ENCODE measurements around the gene ZBTB16. TPM values are rescaled to one million over a fixed set of nuclear protein-coding genes. Genes with fewer than 3 reads are reported as not detected.

ZBTB16 gene
- total and polyA plus RNA-seq, 2 of the 4 experiments (the other 2 are of a cell fraction) = not detected

GRCh38 chr11:114174712-114175495, 115.4 kb downstream of the ZBTB16 start:
- in situ Hi-C loops (cut with MboI; ENCODE audit: low sequenced_read_pairs) = no loop called here
- H3K4me3 ChIP-seq (ENCODE audit: insufficient read depth, low read depth, low read length) = no peak overlapping the region
- no peak overlapping the region for H3K56ac ChIP-seq (ENCODE audit: extremely low read depth, insufficient read depth, low read length)
- H2BK20ac ChIP-seq (ENCODE audit: low read depth, low read length) = no peak overlapping the region
- no peaks in the 10 kb centered on the region for H3K9me3 ChIP-seq (ENCODE audit: control insufficient read depth, insufficient read depth, low read length)
- ATAC-seq (ENCODE audit: low read depth) (no peak), DNase-seq (no peak)
- intact Hi-C loops (cut with micrococcal nuclease) = loop anchor here (5.0 kb wide), 1 partner anchor 138 kb away; no protein-coding TSS in a partner anchor
- no peak overlapping the region for H3K14ac ChIP-seq (replicated peaks; ENCODE audit: low read depth, low read length)
- H2BK15ac ChIP-seq (ENCODE audit: low read depth, low read length) = no peak overlapping the region
- no peaks in the 10 kb centered on the region; the same call in 1 of the 2 replicates for H3K9me1 ChIP-seq (ENCODE audit: insufficient read depth, low read length)
- BruUV-seq (replicated peaks) = no TSS peak
- no peak overlapping the region for H3K18ac ChIP-seq (ENCODE audit: low read depth, low read length)
- CTCF ChIA-PET = no interaction called here
- no peak overlapping the region for H3K27ac ChIP-seq (ENCODE audit: insufficient read depth, low read length)
- H3K36me3 ChIP-seq (ENCODE audit: control insufficient read depth, insufficient read depth, low read length) = no peaks in the 10 kb centered on the region
- H3K4ac ChIP-seq (ENCODE audit: low read depth, low read length) = no peak overlapping the region
- H4K5ac ChIP-seq (ENCODE audit: low read depth, low read length) = no peak overlapping the region
- WGBS, 2 experiments (ENCODE audit: extremely low coverage in 2 of 2, insufficient read length in 1 of 2) = no CpG with 5 or more reads among the region's 3 CpGs
- TF ChIP-seq RCOR1 (IDR thresholded peaks at IDR 0.05; ENCODE audit: insufficient replicate concordance, low read length) = no peak
- TF ChIP-seq RFX5 (IDR thresholded peaks at IDR 0.05; ENCODE audit: low read depth, low read length) = no peak
- no peak for TF ChIP-seq BHLHE40 (IDR thresholded peaks at IDR 0.05; ENCODE audit: low read depth, low read length)
- no peak for TF ChIP-seq CTCF (conservative IDR thresholded peaks at IDR 0.05; ENCODE audit: low read depth, low read length)
- no peak for TF ChIP-seq RAD21 (IDR thresholded peaks at IDR 0.05; ENCODE audit: low read length)
- no peak for TF ChIP-seq MXI1 (IDR thresholded peaks at IDR 0.05; ENCODE audit: borderline replicate concordance, low read depth, low read length)
- no peak for TF ChIP-seq NFE2L2 (IDR thresholded peaks at IDR 0.05; ENCODE audit: low read depth, low read length)
- no peak for TF ChIP-seq CHD1 (IDR thresholded peaks at IDR 0.05; ENCODE audit: low read depth, low read length)
- TF ChIP-seq MAFK (IDR thresholded peaks at IDR 0.05; ENCODE audit: low read depth, low read length) = no peak
- TF ChIP-seq ELK1 (IDR thresholded peaks at IDR 0.05; ENCODE audit: borderline replicate concordance, low read depth, low read length) = no peak
- TF ChIP-seq FOS (IDR thresholded peaks at IDR 0.05; ENCODE audit: low read depth, low read length) = no peak
- TF ChIP-seq CEBPB (IDR thresholded peaks at IDR 0.05; ENCODE audit: low read depth, low read length) = no peak
- TF ChIP-seq SMC3 (IDR thresholded peaks at IDR 0.05; ENCODE audit: low read depth, low read length) = no peak
- POLR2A ChIA-PET (ENCODE audit: unreplicated experiment) = no interaction called here
- H3K27me3 ChIP-seq (ENCODE audit: control insufficient read depth, insufficient read depth, low read length) = peaks cover 66% of the 10 kb centered on the region
- no peaks in the 10 kb centered on the region for H3K79me1 ChIP-seq (ENCODE audit: low read depth in 1 of 2, low read length in 2 of 2)
- H2AFZ ChIP-seq (replicated peaks; ENCODE audit: low read length, poor library complexity) = no peak overlapping the region
- H3K4me2 ChIP-seq (ENCODE audit: low read depth, low read length) = no peak overlapping the region
- H2BK120ac ChIP-seq (ENCODE audit: low read depth, low read length) = no peak overlapping the region
- no peak overlapping the region for H2AK5ac ChIP-seq (ENCODE audit: low read depth, low read length)
- H3K23ac ChIP-seq (ENCODE audit: low read depth, low read length) = no peak overlapping the region
- H4K8ac ChIP-seq (ENCODE audit: low read depth in 2 of 2, low read length in 2 of 2) = no peak overlapping the region
- H3K9ac ChIP-seq (ENCODE audit: low read depth, low read length) = no peak overlapping the region
- H4K20me1 ChIP-seq (ENCODE audit: insufficient read depth, low read length) = no peaks in the 10 kb centered on the region
- no peak overlapping the region for H4K91ac ChIP-seq (ENCODE audit: insufficient read depth, low read depth, low read length)
- dilution Hi-C loops (cut with HindIII; ENCODE audit: low sequenced_read_pairs, unreplicated experiment) = no loop called here
- H3K4me1 ChIP-seq (ENCODE audit: control insufficient read depth, insufficient read depth, low read length) = no peaks in the 10 kb centered on the region; the same call in 1 of the 2 replicates
- no peak overlapping the region for H2BK5ac ChIP-seq (ENCODE audit: low read depth, low read length, poor library complexity, severe bottlenecking)
- no peak overlapping the region for H2AK9ac ChIP-seq (replicated peaks; ENCODE audit: low read depth, low read length, poor library complexity)

All from IMR-90 (cell line).